GM12891 (cell line): ENCODE results near the gene BANF2.

Experiments
- DNase-seq: peaks from one replicate; pipeline ENCODE4 v3.0.0; 2011; ENCODE audit warnings: low spot score; ENCODE audit not compliant: insufficient read length
- FAIRE-seq: peaks from 2 replicates; lab custom pipeline; 2011; peaks lifted over from hg19 to GRCh38; lab: Jason Lieb, UNC
- PAX5 ChIP-seq: IDR thresholded peaks from 2 replicates; pipeline ENCODE4 v1.6.1; 2011; ENCODE audit warnings: low read length, moderate library complexity, mild to moderate bottlenecking; ENCODE audit not compliant: insufficient read depth, severe bottlenecking
- POLR2A ChIP-seq: IDR thresholded peaks from 2 replicates; pipeline ENCODE4 v1.6.1; 2011; ENCODE audit warnings: low read depth, low read length, control low read depth
- POLR2AphosphoS5 ChIP-seq: IDR thresholded peaks from 2 replicates; pipeline ENCODE4 v1.6.1; 2011; ENCODE audit warnings: low read depth, low read length, control low read depth
- POU2F2 ChIP-seq: IDR thresholded peaks from 2 replicates; pipeline ENCODE4 v1.6.1; 2011; ENCODE audit warnings: low read depth, mild to moderate bottlenecking, control low read depth, low read length, moderate library complexity
- SPI1 ChIP-seq: IDR thresholded peaks from 2 replicates; pipeline ENCODE4 v1.6.1; 2011; ENCODE audit warnings: low read depth, low read length, control low read depth
- TAF1 ChIP-seq: IDR thresholded peaks from 2 replicates; pipeline ENCODE4 v1.6.1; 2011; ENCODE audit warnings: low read depth, low read length, control low read depth

Gene BANF2

DNA sequence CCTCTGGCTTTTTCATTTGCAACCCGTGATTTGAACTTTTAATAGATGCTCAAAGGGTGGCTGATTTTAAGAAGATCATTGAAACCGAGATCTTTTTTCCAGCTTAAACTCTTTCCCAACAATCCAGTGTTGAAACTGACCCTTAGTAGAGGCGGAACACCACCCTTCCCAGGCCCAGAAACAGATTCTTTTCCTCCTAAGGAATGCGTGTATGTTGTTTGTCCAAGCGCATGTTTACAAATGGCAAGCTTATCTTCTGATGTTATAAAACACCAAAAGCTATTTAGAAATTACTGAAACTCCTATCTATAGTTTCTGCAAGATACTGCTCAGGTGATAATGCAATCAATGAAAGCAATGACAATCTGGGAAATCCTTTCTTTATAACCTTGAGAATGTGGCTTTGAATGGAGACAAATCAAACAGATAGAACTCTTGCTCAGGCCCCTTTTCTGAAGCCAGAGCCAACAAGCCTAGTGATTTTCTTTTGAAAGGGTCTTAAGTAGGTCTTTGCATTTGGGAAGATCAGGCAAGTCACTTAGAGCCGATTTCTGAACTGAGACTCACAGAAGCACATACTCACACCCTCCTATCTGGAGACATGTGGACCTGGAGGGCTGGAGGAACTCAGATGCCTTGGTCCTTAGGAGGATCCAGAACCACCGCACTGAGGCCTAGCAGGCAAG is 9.1 kb downstream of the BANF2 start:
- FAIRE-seq (no peak), DNase-seq (no peak)
- TF ChIP-seq PAX5, result no peak
- no peak for TF ChIP-seq TAF1
- no peak for TF ChIP-seq POLR2A
- no peak for TF ChIP-seq POLR2AphosphoS5
- no peak for TF ChIP-seq SPI1
- no peak for TF ChIP-seq POU2F2

DNA sequence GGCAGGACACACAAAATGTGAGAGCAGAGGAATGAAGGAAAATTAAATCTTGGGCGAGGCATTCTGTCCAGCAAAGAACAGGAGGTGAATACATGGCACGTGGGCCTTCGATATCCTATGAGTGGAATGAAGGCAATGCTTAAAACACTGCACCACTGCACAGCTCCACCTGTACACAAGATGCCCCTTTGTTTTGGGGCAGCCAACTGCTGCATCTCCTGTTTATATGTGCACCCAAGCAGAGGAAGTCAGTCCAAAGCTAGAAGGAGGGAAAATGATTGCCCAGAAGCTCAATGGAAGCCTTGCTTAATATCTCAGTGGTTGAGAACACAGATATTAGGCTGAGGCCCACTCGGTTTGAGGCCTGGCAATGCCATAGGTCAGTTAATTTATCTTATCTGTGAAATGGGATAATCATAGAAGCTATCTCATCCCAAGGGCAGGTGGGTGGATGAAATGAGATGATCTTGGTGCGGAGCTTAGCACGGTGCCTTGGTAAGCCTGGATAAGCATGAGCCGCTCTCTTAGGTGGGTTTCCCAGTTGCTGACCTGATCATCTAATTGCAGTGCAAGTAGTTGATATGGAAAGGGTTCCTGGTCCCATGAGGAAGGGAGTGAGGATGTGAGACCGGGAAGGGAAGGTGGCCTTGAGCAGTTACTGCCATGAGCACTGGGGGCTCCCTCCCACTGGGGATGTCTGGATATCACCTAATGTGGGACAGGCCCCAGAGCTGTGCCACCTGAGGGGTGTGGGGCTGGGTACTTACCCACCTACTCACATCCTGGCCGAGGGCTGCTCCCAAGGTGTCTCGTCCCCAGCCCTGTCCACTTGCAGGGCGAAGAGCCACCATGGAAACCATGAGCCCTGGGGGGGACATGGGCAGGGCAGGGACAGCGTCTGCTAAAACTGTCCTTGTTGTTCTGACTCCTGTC is 9.9 kb downstream of the BANF2 start:
- no peak for TF ChIP-seq POLR2A
- TF ChIP-seq POLR2AphosphoS5, result no peak
- TF ChIP-seq SPI1, result no peak
- TF ChIP-seq PAX5, result no peak
- no peak for TF ChIP-seq TAF1
- FAIRE-seq (no peak), DNase-seq (no peak)

GRCh38 chr20:17710379-17711266 is 10.9 kb downstream of the BANF2 start:
- DNase-seq, result no peak
- no peak for FAIRE-seq
- TF ChIP-seq PAX5 (no peak), POLR2A (no peak), SPI1 (no peak), TAF1 (no peak), POLR2AphosphoS5 (no peak), POU2F2 (no peak)

- TF ChIP-seq SPI1 (no peak), PAX5 (no peak), POU2F2 (no peak), POLR2AphosphoS5 (no peak), POLR2A (no peak), TAF1 (no peak)
- DNase-seq (no peak), FAIRE-seq (no peak)
These were observed 11.5 kb downstream of the BANF2 start for GRCh38 chr20:17711267-17711627.

- FAIRE-seq (no peak), DNase-seq (no peak)
- TF ChIP-seq TAF1 (no peak), PAX5 (no peak), POLR2AphosphoS5 (no peak), POLR2A (no peak), POU2F2 (no peak), SPI1 (no peak)
These were observed 12.4 kb downstream of the BANF2 start for GRCh38 chr20:17712201-17712600.

DNA sequence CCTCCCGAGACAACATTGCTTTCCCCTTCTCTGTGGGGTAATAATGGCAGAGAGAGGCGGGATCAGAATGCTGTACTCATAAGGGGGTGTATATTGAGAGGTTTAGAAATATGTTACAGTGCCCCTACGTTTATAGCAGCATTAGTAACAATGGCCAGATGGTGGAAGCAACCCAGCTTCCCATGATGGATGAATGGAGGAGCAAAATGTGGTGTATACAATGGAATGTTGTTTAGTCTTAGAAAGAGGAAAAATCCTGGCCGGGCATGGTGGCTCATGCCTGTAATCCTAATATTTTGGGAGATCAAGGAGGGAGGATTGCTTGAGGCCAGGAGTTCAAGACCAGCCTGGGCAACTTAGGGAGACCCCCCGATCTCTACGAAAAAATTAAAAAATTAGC is 12.9 kb downstream of the BANF2 start:
- no peak for TF ChIP-seq PAX5
- no peak for TF ChIP-seq POLR2A
- TF ChIP-seq TAF1, result no peak
- TF ChIP-seq SPI1, result no peak
- no peak for TF ChIP-seq POLR2AphosphoS5
- TF ChIP-seq POU2F2, result no peak
- no peak for DNase-seq
- FAIRE-seq, result no peak

GRCh38 chr20:17714597-17714996 is 14.8 kb downstream of the BANF2 start:
- DNase-seq (no peak), FAIRE-seq (no peak)
- TF ChIP-seq POLR2AphosphoS5 (no peak), PAX5 (no peak), POLR2A (no peak), POU2F2 (no peak), TAF1 (no peak), SPI1 (no peak)

DNA sequence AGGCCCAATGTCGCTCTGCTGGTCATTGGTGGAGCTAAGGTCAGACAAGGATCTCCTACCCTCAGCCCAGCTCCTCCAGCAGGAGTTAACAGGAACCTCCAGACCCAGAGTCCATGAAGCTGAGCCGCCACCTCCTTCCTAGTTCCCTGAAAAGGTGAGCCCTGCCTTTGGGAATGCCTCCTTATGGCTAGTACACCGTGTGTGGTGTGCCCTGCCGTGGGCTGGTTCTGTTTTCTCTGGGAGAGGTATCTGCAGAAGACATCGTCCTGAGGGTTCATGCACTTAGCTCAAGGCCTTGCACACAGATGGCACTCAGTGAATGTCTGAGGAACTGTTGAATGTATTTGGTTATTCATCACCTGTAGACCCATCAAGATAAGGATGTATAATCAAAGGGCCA is 15.3 kb downstream of the BANF2 start:
- FAIRE-seq, result no peak
- no peak for DNase-seq
- TF ChIP-seq POU2F2, result no peak
- TF ChIP-seq PAX5, result no peak
- no peak for TF ChIP-seq POLR2AphosphoS5
- no peak for TF ChIP-seq POLR2A
- no peak for TF ChIP-seq SPI1
- TF ChIP-seq TAF1, result no peak

GRCh38 chr20:17716331-17716730 is 16.6 kb downstream of the BANF2 start:
- DNase-seq, result no peak
- no peak for FAIRE-seq
- TF ChIP-seq POU2F2 (no peak), PAX5 (no peak), SPI1 (no peak), POLR2A (no peak), POLR2AphosphoS5 (no peak), TAF1 (no peak)
